EH (cell line): ENCODE measurements around the gene PIGK.
"Not testable (repeated sequence)": the region's sequence is repeated elsewhere in the genome, so short reads cannot be mapped to it uniquely, and the experiment has no call there.

Source experiments
- DNase-seq: peaks from one replicate; pipeline ENCODE4 v3.0.0-alpha.2; 2015; ENCODE audit warnings: low read depth

Gene PIGK

DNA sequence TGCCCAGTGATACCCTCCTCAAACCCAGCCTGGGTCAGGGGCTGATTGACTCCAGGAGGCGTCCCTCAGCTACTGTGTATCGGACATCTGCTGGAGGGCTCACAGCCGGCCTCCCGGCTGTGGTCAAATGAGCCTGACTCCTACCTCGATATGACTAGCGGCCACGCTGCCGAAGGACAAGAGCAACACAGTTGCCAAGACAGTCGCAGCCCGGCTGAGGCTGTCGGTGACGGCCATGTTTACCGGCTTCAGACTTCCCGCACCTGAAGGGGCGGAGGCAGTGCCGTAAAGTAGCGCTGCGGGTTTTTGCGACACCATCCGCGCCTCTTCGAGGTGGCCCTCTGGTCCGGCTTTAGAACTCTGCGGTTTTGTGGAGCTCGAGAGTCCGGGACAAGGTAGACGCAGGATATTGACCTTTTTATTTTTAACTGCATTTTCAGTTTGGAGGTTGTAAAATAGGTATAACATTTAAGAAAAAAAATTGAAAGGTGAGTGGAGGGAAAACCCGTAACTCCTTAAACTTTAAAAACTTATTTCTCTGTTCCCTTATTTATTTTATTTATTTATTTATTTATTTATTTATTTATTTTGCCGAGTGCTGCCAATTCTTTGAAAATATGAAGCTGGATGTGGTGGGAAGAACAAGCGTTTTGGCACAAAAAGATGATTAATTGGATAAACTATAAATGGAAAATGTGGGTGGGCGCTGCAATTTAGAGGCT, at the start of gene PIGK:
Gene PIGK (minus strand): TSS at position 265 of the 722 bp plus-strand sequence. CDS start 28 bp downstream, at position 237.
- peak; percentile 85 for DNase-seq

DNA sequence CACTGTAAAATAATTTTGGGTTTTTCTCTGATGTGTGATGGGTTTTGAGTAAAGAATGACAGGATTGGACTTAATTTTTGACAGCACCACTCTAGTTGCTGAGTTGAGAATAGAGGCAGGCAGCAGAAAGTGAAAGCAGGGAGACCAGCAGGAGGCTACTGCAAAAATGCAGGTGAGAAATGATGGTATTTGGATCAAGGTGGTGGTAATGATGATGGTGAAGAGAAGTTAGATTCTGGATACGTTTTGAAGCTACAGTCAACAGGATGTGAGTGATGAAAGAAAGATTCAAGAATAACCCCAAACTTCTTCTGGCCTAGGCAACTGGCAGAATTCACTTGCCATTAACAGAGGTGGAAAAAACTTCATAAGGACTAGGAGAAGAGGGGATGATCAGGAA, 47.8 kb upstream of the PIGK start:
- DNase-seq, result no peak

DNA sequence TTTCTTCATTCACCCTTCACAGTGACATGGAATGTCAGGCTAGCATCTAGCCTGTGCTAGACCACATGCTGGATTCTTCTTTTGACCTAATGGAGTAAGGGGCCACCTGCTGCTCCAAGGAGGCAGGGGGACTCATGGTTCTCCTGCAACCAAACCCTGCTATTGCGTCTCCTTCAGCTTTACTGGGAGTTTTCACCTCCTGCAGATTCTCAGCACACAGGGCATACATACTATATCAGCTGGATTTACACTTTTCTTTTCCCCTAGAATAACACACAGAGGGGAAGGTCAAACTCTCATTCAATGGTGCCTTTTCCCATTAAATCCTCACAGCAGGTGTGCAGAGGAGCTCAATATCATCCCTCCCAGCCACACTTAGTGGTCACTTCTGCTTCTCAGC, 46.0 kb upstream of the PIGK start:
- DNase-seq, result no peak

DNA sequence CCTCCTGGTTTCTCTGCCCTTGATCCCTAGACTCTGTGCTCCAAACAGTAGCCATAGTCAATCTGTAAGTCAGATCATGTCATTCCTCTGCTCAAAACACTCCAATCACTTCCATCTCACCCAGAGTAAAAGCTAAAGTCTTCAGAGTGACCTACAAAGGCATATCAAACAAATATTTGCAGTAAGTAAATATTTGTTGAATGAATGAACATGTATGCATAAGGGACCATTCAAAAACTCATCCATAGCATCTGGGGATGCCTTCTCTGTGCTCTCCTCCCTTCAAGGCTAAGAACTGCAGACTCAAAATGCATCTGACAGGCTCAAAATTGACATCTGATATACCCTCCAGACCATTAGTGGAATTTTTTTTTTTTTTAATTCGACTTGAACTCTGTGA, 44.5 kb upstream of the PIGK start:
- DNase-seq, result no peak

DNA sequence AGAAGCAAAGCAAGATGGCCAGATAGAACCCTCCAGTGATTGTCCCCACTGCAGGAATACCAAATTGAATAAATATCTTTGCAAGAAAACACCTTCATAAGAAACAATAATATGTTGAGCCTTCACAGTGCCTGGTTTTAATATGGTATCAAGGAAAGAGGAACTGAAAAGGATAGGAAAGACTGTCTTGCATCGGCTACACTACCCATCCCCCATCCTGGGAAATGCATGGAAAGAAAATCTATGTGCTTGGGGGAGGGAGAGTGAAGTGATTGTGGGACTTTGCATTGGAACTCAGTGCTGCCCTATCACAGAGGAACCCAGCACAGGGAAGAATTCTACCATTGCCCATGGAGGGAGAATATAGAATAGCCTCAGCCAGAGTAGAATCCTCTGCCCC, 34.0 kb upstream of the PIGK start:
- DNase-seq, result no peak

DNA sequence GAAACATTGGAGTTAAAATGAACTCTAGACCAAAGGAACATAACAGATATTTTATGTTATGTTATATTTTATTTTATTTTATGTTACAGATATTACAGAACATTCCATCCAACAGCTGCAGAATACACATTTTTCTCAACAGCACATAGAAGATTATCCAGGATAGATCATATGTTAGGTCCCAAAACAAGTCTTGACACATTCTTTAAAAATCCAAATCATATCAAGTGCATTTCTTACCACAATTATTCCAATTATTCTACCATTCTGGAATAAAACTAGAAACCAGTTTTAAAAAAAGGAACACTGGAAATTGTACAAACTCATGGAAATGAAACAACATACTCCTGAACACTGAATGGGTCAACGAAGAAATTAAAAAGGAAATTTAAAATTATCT, 30.9 kb upstream of the PIGK start:
- no peak for DNase-seq

DNA sequence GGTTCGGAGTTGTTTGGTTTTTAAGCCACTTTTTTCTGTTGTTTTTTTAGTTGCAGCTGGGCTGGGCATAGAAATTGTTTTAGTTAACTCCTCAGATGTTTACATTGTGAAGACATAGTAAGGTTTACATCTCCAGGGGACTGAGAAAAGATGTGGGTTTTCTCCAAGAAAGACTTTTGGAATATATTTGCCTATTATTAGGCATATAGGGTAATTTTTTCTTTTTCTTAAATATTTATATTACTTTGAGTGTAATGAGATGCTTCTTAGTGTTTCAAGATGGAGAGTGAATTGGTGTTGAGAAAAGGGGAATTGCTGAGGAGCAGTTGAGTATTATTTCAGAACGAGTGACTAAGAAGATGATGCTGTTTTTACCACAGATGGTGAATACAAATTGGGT, 26.6 kb upstream of the PIGK start:
- no peak for DNase-seq

DNA sequence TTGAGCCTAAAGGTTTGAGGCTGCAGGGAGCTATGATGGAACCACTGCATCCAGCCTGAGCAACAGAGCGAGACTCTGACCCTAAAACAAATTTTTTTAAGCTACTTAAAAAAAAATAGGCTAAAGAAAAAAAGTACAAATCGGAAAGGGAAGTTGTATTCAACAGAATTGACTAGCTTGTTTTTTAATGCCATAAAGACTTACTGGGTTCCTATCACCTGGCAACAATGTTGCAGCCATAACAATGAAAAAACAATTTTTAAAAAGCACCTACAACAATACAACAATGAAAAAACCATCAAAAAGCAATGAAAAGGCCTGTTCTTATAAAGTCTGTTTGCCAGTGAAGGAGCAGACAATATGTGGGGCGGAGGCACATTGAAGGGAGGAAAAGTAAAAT, 20.1 kb upstream of the PIGK start:
- DNase-seq, result no peak

DNA sequence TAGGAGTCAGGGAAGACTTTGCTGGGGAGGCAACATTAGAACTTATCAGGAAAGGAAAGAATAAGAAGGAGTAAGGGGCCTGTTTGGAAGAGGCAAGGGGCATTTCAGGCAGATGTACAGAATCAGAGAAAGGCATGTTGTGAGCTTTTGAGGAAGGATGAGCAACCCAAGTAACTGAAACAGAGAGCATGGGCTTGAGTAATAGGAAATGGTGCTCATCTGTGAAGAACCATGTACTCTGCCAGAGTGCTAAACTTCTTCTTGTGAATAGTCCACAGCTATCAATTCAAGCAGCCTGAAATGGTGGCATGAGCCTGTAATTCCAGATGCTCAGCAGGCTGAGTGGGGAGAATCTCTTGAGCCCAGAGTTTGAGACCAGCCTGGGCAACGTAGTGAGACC, 19.2 kb upstream of the PIGK start:
- DNase-seq, result no peak

DNA sequence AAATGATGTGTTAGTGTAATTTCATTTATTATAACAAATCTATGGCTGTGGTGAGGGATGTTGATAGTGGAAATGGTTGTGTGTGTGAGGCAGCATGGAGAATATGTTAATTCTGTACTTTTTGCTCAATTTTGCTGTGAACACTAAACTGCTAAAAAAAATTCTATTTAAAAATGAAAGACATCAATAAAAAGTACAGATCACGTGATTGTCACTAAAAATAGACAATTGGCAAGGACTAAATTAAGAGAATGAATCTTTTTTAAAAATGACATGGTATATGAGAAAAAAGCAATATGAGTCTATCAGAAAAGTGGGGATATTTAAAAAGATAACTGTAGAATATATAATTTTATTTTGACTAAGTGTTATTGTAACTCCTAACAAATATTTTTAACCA, 15.7 kb upstream of the PIGK start:
- DNase-seq, result no peak

DNA sequence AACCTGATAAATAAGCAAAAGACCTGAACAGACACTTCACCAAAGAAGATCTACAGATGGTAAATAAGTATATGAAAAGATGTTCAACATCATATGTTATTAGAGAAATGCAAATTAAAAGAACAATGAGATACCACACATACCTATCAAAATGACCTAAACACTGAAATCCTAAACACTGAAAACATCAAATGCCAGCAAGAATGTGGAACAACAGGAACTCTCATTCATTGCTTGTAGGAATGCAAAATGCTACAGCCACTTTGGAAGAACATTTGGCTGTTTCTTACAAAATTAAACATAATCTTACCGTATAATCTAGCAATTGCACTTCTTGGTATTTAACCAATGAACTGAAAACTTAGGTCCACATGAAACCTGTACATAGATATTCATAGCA, 14.9 kb upstream of the PIGK start:
- no peak for DNase-seq

DNA sequence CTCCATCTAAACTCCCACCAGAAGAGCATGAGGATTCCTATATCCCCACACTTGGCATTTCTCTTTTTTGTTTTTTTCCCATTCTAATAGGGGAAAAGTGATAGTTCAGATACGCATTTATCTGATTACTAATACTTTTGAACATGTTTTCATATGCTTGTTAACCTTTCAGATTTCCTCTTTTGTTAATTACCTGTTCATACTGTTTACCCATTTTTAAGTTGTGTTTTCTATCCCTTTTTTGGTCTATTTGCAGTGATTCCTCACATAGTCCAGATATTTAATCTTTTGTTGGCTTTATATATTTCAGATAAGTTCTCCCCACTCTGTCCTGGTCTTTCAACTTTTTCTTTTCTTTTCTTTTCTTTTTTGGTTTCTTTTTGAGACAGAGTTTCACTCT, 13.6 kb upstream of the PIGK start:
- no peak for DNase-seq

DNA sequence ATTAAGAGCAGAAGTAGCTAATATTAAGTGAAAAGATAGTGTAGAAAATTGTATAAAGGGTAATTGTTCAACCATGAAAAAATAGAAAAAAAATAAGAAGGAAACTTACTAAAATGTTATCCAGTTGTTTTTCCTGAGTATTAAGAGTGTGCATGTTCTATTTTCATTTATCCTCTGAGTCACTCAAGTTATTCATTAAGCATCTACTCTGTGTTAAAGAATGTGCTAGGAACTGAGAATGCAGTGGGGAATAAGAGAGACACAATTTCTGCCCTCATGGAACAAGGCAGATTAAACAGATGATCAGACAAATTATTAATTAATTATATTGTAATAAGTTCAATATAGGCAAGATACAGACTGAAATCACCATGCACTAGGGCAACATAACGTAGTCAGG, 10.8 kb upstream of the PIGK start:
- peak; percentile 34 for DNase-seq

DNA sequence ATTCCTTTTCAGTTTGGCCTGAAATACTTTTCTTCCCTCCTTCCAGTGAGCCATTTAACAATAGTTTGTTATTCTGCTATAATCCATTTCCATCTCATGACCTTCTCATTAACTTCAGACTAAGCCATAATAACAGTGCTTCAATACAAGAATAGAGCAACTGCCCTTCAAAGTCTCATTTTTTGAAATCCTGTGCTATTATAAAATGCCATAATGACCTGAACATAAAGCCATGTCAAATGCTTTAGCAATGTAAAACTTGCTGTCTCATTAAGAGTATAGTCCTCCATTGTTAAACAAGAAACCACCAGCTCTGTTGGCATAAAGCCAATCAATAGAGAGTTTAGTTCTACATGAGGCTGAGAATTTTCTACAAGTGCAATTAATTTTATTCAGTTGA, 9.6 kb upstream of the PIGK start:
- no peak for DNase-seq

DNA sequence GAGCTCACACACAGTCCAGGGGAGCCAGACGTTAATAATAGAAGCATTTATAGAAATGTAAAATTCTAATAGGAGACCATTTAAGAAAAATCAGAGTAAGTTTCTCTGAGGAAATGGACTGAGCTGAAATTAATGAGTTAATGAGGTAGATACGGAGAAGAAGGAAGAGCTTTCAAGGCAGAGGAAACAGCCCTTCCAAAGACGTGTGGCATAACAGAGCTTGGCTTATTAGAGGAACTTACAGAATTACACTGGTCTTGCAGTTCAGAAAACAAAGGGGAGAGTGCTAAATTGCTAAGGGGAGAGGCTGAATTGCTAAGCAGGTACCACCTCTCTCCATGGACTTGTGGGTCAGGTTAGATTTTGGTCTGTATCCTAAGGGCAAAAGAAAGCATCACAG, 8.2 kb upstream of the PIGK start:
- no peak for DNase-seq

DNA sequence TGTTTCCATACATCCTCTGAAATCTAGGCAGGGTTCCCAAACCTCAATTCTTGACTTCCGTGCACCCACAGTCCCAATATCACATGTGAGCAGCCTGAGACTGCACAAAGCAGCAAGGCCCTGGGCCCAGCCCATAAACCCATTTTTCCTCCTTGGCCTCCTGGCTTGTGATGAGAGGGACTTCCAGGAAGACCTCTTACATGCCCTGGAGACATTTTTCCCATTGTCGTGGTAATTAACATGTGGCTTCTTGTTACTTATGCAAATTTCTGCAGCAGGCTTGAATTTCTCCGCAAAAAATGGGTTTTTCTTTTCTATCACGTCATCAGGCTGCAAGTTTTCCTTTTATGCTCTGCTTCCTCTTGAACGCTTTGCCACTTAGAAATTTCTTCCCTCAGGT, 3.3 kb upstream of the PIGK start:
- DNase-seq, result no peak

DNA sequence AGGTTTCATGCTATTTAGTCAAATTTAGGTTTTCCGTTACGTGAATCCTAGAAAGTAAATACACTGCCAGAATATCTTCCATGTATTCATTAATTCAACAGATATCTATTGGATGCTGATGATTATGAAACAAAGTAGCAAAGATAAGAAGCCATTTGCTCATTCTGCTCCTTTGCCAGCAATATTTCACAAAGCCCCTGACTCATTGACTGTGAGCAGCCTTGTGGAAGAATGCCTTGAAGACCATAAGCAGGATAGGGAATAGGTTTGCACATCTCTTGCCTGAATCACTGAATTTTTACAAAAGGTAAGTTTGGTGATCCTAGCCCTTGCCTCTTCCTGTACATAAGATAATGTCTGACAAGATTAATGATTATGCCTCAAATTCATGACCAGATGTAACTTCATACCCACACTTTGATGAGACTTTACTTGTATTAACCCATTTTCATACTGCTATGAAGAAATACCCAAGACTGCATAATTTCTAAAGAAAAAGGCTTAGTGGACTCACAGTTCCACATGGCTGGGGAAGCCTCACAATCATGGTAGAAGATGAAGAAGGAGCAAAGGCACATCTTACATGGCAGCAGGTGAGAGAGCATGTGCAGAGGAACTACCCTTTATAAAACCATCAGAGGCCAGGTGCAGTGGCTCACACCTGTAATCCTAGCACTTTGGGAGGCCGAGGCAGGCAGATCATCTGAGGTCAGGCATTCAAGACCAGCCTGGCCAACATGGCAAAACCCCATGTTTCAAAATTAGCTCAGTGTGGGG, 1.6 kb upstream of the PIGK start:
- peak; percentile 23 for DNase-seq

DNA sequence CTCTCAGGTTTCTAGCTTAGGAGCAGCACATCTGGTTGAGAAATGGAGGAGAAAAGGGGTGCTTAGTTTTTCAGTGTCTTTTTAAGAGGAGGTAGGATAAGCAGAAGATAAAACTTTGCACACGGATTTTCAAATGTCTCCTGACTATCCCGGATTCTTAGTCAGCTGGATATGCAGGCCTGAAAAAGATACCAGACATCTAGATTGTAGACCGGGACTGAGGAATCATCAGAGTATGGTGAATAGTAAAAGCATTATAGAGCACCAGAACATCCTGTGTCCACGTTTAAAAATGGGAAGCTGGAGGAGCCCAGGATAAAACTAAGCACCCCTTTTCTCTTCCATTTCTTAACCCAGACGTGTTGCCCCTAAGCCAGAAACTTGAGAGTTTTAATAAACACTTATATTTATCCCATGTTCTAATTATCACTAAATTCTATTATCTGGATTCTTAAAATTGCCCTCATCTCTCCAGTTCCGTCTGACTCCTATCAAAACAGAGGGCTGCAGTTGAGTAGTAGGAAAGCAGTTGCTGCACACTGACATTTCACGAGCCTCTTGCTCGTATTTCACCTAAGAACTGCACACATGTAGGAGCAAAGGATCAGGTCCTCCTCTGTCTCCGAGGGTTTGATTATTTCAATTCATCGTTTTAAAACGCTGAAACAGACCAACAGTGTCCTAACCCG, 609 bp downstream of the PIGK start:
- DNase-seq, result peak; percentile 46

DNA sequence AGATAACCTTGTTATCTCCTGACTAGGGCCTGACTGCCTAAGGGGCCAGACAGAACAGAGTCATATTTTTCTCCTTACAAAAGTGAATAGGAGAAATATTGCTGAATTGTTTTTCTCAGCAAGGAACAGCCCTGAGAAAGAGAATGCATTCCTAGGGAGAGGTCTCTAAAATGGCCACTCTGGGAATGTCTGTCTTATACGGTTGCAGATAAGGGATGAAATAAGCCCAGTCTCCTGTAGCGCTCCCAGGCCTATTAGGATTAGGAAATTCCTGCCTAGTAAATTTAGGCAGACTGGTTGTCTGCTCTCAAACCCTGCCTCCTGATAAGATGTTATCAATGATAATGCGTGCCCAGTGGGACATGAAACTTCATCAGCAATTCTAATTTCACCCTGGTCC, 15.2 kb downstream of the PIGK start:
- DNase-seq, result not testable (repeated sequence)

DNA sequence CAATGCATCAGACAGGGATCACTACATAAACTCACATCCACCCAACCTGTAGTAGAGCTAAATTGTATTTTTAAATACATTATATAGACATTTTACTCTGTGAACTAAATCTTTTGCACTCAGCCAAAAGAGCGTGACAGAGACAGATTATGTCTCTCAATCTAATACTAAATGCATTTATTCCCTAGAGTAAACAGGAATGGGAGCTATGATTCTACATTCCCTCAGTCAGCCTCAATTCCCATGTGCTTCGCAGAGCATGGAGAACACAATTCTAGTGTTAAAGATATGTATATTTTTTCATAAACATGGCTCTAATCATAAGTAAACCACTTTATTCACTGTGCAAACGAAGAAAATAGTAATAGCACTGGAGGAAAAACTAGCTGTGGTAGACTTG, 16.5 kb downstream of the PIGK start:
- no peak for DNase-seq

DNA sequence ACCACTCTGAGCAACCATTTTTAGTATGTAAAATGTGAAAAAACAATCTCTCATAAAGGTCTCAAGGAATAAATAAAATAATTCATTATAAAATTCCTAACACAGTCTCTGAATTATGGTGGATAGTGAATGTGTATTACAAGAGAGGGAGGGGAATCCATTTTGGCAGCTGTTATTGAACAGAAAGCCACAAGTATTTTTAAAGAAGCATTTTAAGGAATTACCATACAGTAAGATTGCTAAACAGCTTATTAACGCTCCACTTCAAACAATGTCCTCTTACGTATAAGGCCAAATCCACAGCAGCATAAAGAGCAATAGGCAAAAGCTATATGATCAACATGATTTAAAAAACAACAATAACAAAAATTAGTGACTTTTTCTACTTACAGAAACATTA, 18.4 kb downstream of the PIGK start:
- no peak for DNase-seq

DNA sequence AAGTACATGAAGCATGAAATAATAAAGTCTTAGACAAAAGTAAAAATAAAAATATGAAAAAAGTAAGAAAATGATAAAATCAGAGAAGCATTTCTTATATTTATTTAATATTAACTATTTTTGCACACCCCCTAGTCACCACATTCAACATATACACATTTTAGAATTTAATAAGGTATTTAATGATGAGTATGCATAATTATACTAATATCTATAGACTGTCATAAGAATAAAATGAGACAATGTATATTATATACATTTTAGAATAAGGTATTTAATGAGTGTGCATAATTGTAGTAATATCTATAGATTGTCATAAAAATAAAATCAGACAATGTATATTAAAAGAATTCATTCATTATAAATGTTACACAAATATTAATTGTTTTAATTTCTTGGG, 18.9 kb downstream of the PIGK start:
- no peak for DNase-seq

DNA sequence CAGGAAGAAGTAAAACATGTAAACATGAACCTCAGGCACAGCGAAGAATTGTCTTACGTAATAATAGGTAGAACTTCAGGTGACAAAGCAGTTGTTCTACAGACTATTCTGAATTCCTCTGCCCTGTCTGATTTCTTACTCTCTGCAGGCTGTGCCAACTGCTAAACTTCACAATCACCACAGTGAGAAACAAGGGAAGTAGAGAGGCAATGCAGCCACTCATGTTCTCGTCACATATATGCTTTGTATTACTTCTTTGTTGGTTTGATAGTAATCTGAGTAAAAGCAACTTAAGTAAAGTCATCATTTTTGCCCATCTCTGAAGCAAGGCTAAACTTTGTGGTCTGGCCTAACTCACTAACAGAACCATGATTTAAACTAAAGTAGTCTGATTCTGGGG, 21.9 kb downstream of the PIGK start:
- DNase-seq, result no peak
